CD4-positive, alpha-beta T cell treated with Interleukin-12 subunit alpha and Interleukin-12 subunit beta, for 1 hour (primary cell): ENCODE measurements around the gene KLHL30.

Experiments
- DNase-seq: peaks from one replicate; pipeline ENCODE4 v3.0.0-alpha.2; 2020

The KLHL30 gene

GRCh38 chr2:238133499-238134392 lies 4.7 kb upstream of the KLHL30 start:
- DNase-seq = no peak

- no peak for DNase-seq
Observed at GRCh38 chr2:238134393-238134785, 4.1 kb upstream of the KLHL30 start.

GRCh38 chr2:238135601-238136150 lies 2.8 kb upstream of the KLHL30 start:
- DNase-seq = no peak

GRCh38 chr2:238136820-238137537 lies 1.5 kb upstream of the KLHL30 start:
- no peak for DNase-seq

- no peak for DNase-seq
Observed at GRCh38 chr2:238137885-238138284, 583 bp upstream of the KLHL30 start.

- peak; percentile 32 for DNase-seq
Observed at GRCh38 chr2:238139196-238140039, 950 bp downstream of the KLHL30 start.

- no peak for DNase-seq
Observed at GRCh38 chr2:238140040-238140439, 1.6 kb downstream of the KLHL30 start.

- DNase-seq = no peak
Observed at GRCh38 chr2:238140721-238141540, 2.5 kb downstream of the KLHL30 start.

GRCh38 chr2:238141541-238142318 lies 3.3 kb downstream of the KLHL30 start:
- no peak for DNase-seq

- DNase-seq = no peak
Observed at GRCh38 chr2:238142382-238143205, 4.1 kb downstream of the KLHL30 start.

- no peak for DNase-seq
Observed at GRCh38 chr2:238143239-238143951, 4.9 kb downstream of the KLHL30 start.

GRCh38 chr2:238144262-238144661 lies 5.8 kb downstream of the KLHL30 start:
- no peak for DNase-seq

GRCh38 chr2:238145046-238145445 lies 6.6 kb downstream of the KLHL30 start:
- DNase-seq = no peak

- no peak for DNase-seq
Observed at GRCh38 chr2:238145851-238146250, 7.4 kb downstream of the KLHL30 start.

GRCh38 chr2:238146884-238147544 lies 8.5 kb downstream of the KLHL30 start:
- no peak for DNase-seq

- DNase-seq = no peak
Observed at GRCh38 chr2:238148981-238149380, 10.5 kb downstream of the KLHL30 start.

- DNase-seq = no peak
Observed at GRCh38 chr2:238149841-238150572, 11.5 kb downstream of the KLHL30 start.

- no peak for DNase-seq
Observed at GRCh38 chr2:238150686-238151085, 12.2 kb downstream of the KLHL30 start.
